Stomach (tissue), 9 donors: ENCODE measurements around the gene TNS1. TPM values are rescaled to one million over a fixed set of nuclear protein-coding genes. Genes with fewer than 3 reads are reported as not detected.

Source experiments
- DNase-seq, 2 donors: peaks; one replicate each; pipeline versions ENCODE4 v3.0.0 to v3.0.0-alpha.2; 2013 to 2019
- H3K27ac ChIP-seq, 5 donors: fragments of 200-600 bp in 4 of 5; sonication (generic) in 4 of 5; one replicate each; pipeline ENCODE4 v1.5.1; 2013 to 2019; ENCODE audit warnings: mild to moderate bottlenecking in 1 of 5, moderate library complexity in 1 of 5
- H3K27me3 ChIP-seq, 3 donors: fragments of 200-600 bp; sonication (generic); one replicate each; pipeline ENCODE4 v1.5.1; 2017 to 2019; ENCODE audit warnings: mixed run types in 1 of 3
- H3K36me3 ChIP-seq, 4 donors: fragments of 200-600 bp; sonication (generic); 1 replicate in 3 of 4; 2 replicates in 1 of 4; pipeline ENCODE4 v1.5.1; 2016 to 2019
- H3K4me1 ChIP-seq, 4 donors: fragments of 200-600 bp; sonication (generic); one replicate each; pipeline ENCODE4 v1.5.1; 2016 to 2019
- H3K4me3 ChIP-seq, 4 donors: fragments of 200-600 bp; sonication (generic) in 3 of 4; one replicate each; pipeline ENCODE4 v1.5.1; 2016 to 2019; ENCODE audit warnings: mild to moderate bottlenecking in 1 of 4
- H3K9me3 ChIP-seq, 4 donors: fragments of 200-600 bp; sonication (generic); one replicate each; pipeline ENCODE4 v1.5.1; 2016 to 2019
- CTCF ChIP-seq, 7 experiments: fragments of 450-650 bp in 4 of 7; fragments of 200-600 bp in 3 of 7; sonication (generic) in 3 of 7; IDR thresholded peaks; one replicate each; pipeline ENCODE4 v1.5.1; 2016 to 2019; ENCODE audit warnings: antibody characterized with exemption in 7 of 7, control low read depth in 2 of 7, mild to moderate bottlenecking in 1 of 7
- EP300 ChIP-seq: sonication (generic); formaldehyde crosslinking; IDR thresholded peaks from one replicate; pipeline ENCODE4 v1.6.1; 2017; ENCODE audit warnings: antibody characterized with exemption
- POLR2A ChIP-seq, 4 donors: fragments of 450-650 bp; IDR thresholded peaks; one replicate each; pipeline ENCODE4 v1.6.1; 2016; ENCODE audit warnings: antibody characterized with exemption in 4 of 4, control low read depth in 2 of 4, mild to moderate bottlenecking in 1 of 4, moderate library complexity in 1 of 4
- POLR2AphosphoS5 ChIP-seq, 3 donors: sonication (generic); formaldehyde crosslinking; IDR thresholded peaks; one replicate each; pipeline ENCODE4 v1.6.1; 2016; ENCODE audit warnings: antibody characterized with exemption in 3 of 3
- WGBS, 5 donors: extraction: QIAGEN DNeasy Blood & Tissue Kit in 3 of 5; methylation state at CpG; one replicate each; pipeline versions ENCODE4 v1.1.5 to v1.1.7; 2013 to 2018; 5-methylcytosine and 5-hydroxymethylcytosine counted together
- intact Hi-C: fragments of 100-400 bp; cut with DNase I; formaldehyde crosslinking; loops from one replicate; pipeline ENCODE4 v1.15.1; 2023; ENCODE audit warnings: low total_unique reads
- polyA plus RNA-seq, 3 donors: library from polyadenylated mRNA; stranded (reverse); fragments of 200-250 nt; gene quantifications; one replicate each; pipeline ENCODE4 v1.2.3, GENCODE V29; 2013
- total RNA-seq, 5 donors: library from RNA; depleted of rRNA; stranded (reverse); fragments of >200 nt; gene quantifications; one replicate each; pipeline versions ENCODE4 v1.1.0 to v1.2.3, GENCODE V29; 2014 to 2016
- donor health status: healthy with polysubstance abuse.
- donor health status: Bipolar disorder and iron deficiency.
- donor health status: healthy.

Gene TNS1
- total and polyA plus RNA-seq, 8 donors, result 18.5 to 682 (median 160) TPM

- H3K4me1 ChIP-seq, result peaks cover 0 to 5% (median 1%) of the 10 kb centered on the region in 4 donors
- intact Hi-C loops, result no loop called here
- no peak overlapping the region for H3K4me3 ChIP-seq
- no peak for DNase-seq
- H3K27ac ChIP-seq, result no peak overlapping the region
- H3K27me3 ChIP-seq, result no peaks in the 10 kb centered on the region
- H3K36me3 ChIP-seq, result peaks cover 0 to 4% (median 0%) of the 10 kb centered on the region in 4 donors
- no peak for TF ChIP-seq EP300
- no peak for TF ChIP-seq POLR2A (IDR thresholded peaks at IDR 0.05)
- TF ChIP-seq POLR2AphosphoS5 (IDR thresholded peaks at IDR 0.05), result no peak
- no peak for TF ChIP-seq CTCF (IDR thresholded peaks at IDR 0.05)
- H3K9me3 ChIP-seq, result no peaks in the 10 kb centered on the region
These were observed 229.3 kb downstream of the TNS1 start for GRCh38 chr2:217773539-217773938.

- 82 to 87% (median 86%) methylated on average over 4 of the region's 4 CpGs for WGBS, 5 donors
- no peak for DNase-seq
- intact Hi-C loops, result no loop called here
- Histone ChIP-seq H3K9me3 (peaks cover 0 to 14% (median 9%) of the 10 kb centered on the region in 4 donors), H3K4me3 (no peak overlapping the region), H3K4me1 (no peaks in the 10 kb centered on the region), H3K36me3 (peaks cover 0 to 5% (median 2%) of the 10 kb centered on the region in 4 donors), H3K27ac (no peak overlapping the region), H3K27me3 (no peaks in the 10 kb centered on the region)
- TF ChIP-seq EP300 (no peak), POLR2AphosphoS5 (IDR thresholded peaks at IDR 0.05) (no peak)
These were observed 236.4 kb downstream of the TNS1 start for GRCh38 chr2:217766356-217766755.

GRCh38 chr2:217761645-217762277, 241.0 kb downstream of the TNS1 start:
- Histone ChIP-seq H3K4me3 (no peak overlapping the region), H3K4me1 (peaks cover 0 to under 1% (median under 1%) of the 10 kb centered on the region in 4 donors), H3K27ac (no peak overlapping the region), H3K9me3 (peaks cover 0 to 24% (median 12%) of the 10 kb centered on the region in 4 donors), H3K36me3 (peaks cover 0 to 12% (median 2%) of the 10 kb centered on the region in 4 donors), H3K27me3 (peaks cover 0 to 5% (median 0%) of the 10 kb centered on the region in 3 donors)
- TF ChIP-seq POLR2AphosphoS5 (IDR thresholded peaks at IDR 0.05) (no peak), POLR2A (IDR thresholded peaks at IDR 0.05) (no peak), EP300 (no peak), CTCF (IDR thresholded peaks at IDR 0.05) (no peak)
- intact Hi-C loops, result no loop called here
- 91 to 100% (median 98%) methylated on average over 1 of the region's 1 CpG for WGBS, 5 donors
- DNase-seq, result no peak

GRCh38 chr2:217759991-217760390, 242.8 kb downstream of the TNS1 start:
- WGBS, 5 donors, result 34 to 55% (median 43%) methylated on average over 2 of the region's 2 CpGs
- no peak for DNase-seq
- H3K4me3 ChIP-seq, result no peak overlapping the region
- peaks cover 0 to 8% (median 7%) of the 10 kb centered on the region in 4 donors for H3K4me1 ChIP-seq
- intact Hi-C loops, result no loop called here
- no peak overlapping the region for H3K27ac ChIP-seq
- H3K27me3 ChIP-seq, result peaks cover 0 to 11% (median 0%) of the 10 kb centered on the region in 3 donors
- TF ChIP-seq CTCF (IDR thresholded peaks at IDR 0.05) (no peak), EP300 (no peak), POLR2AphosphoS5 (IDR thresholded peaks at IDR 0.05) (no peak), POLR2A (IDR thresholded peaks at IDR 0.05) (no peak)
- peaks cover 0 to 24% (median 12%) of the 10 kb centered on the region in 4 donors for H3K9me3 ChIP-seq
- H3K36me3 ChIP-seq, result peaks cover 0 to 12% (median 2%) of the 10 kb centered on the region in 4 donors

- Histone ChIP-seq H3K27me3 (peaks cover 0 to 11% (median 0%) of the 10 kb centered on the region in 3 donors), H3K4me3 (no peak overlapping the region), H3K27ac (no peak overlapping the region), H3K9me3 (peaks cover 0 to 18% (median 9%) of the 10 kb centered on the region in 4 donors), H3K36me3 (peaks cover 0 to 11% (median under 1%) of the 10 kb centered on the region in 4 donors), H3K4me1 (peaks cover 0 to 23% (median 8%) of the 10 kb centered on the region in 4 donors)
- TF ChIP-seq EP300 (no peak), POLR2A (IDR thresholded peaks at IDR 0.05) (no peak), CTCF (IDR thresholded peaks at IDR 0.05) (no peak)
- WGBS, 5 donors, result 65 to 83% (median 67%) methylated on average over 2 of the region's 2 CpGs
- DNase-seq, result no peak
- intact Hi-C loops, result no loop called here
These were observed 245.7 kb downstream of the TNS1 start for GRCh38 chr2:217757108-217757463.
